Measurements from ENCODE around the gene IFRD2. TPM values are rescaled to one million over a fixed set of nuclear protein-coding genes. Genes with fewer than 3 reads are reported as not detected.

Gene IFRD2
- total and polyA plus RNA-seq, 3 donors from 2014 or later, result 42.3 to 60.9 (median 55.3) TPM

- Histone ChIP-seq H3K4me3 (peak overlapping the region in 1 of 2 donors; percentile 77), H3K27me3 (no peaks in the 10 kb centered on the region), H3K27ac (peak overlapping the region in 1 of 2 donors; percentile 37), H3K4me1 (peaks cover 22% of the 10 kb centered on the region), H3K9me3 (no peaks in the 10 kb centered on the region), H3K36me3 (ENCODE audit: low read depth, missing control alignments) (no peaks in the 10 kb centered on the region)
- intact Hi-C loops (cut with DNase I; ENCODE audit: low total_unique reads), result no loop called here
- no peak for DNase-seq
- 53 to 80% methylated on average over 4 to 10 of the region's 12 CpGs for WGBS, 2 donors
- TF ChIP-seq CTCF (IDR thresholded peaks at IDR 0.05) (no peak), POLR2A (IDR thresholded peaks at IDR 0.05) (no peak)
These were observed 1.0 kb upstream of the IFRD2 start for GRCh38 chr3:50293079-50293801.

DNA sequence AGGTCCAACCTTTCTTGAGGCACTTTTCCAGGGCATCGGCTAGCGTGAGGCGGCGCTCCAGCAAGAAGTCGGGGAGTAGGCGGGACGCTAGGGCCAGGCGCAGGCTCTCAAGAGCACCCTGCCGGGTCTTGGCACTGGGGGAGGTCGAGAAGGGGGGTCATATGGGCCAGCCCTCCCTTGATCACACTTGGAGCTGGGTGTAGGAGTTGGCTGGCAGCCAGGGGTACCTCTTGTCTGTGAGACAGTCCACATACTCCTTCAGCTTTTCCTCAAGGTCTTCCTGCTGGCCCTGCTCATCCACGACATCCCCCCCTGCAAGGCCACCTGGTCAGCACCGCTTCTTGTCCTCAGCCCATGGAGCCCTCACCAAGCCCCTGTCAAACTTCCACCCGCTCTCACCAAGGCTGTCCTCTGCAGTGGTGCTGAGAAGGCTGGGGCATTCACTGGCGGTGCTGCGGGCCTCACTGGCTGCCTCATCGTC is 2.0 kb downstream of the IFRD2 start:
- TF ChIP-seq CTCF (IDR thresholded peaks at IDR 0.05) (no peak), POLR2A (IDR thresholded peaks at IDR 0.05) (no peak)
- no peak for DNase-seq
- H3K36me3 ChIP-seq (ENCODE audit: low read depth, missing control alignments), result no peaks in the 10 kb centered on the region
- intact Hi-C loops (cut with DNase I; ENCODE audit: low total_unique reads), result no loop called here
- H3K4me3 ChIP-seq, result no peak overlapping the region
- H3K4me1 ChIP-seq, result peaks cover 20% of the 10 kb centered on the region
- H3K27ac ChIP-seq, result no peak overlapping the region
- H3K9me3 ChIP-seq, result no peaks in the 10 kb centered on the region
- 63 to 92% methylated on average over 13 to 15 of the region's 16 CpGs for WGBS, 2 donors
- no peaks in the 10 kb centered on the region for H3K27me3 ChIP-seq

DNA sequence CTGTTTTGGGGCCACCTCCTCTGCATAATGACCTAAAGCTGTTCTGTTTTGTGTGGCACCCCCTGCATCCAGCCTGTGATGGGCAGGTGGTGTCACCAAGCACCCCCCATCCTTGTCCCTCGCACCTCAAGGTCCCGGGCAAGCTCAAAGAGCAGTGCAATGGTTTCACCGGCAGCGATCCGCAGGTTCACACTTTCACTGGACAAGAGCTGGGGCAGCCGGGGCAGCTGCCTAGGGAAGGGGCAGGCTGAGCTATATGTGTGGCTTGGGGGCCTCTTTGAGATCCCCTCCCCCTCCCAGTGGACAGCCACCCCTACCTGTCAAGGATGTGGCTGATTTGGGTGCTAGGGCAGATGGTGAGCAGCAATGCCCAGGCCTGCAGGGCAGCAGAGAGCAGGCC is 3.1 kb downstream of the IFRD2 start:
- WGBS, 2 donors, result 97 to 100% methylated on average over 3 to 6 of the region's 6 CpGs
- TF ChIP-seq CTCF (IDR thresholded peaks at IDR 0.05), result no peak
- TF ChIP-seq POLR2A (IDR thresholded peaks at IDR 0.05), result no peak
- intact Hi-C loops (cut with DNase I; ENCODE audit: low total_unique reads), result no loop called here
- H3K36me3 ChIP-seq (ENCODE audit: low read depth, missing control alignments), result no peaks in the 10 kb centered on the region
- H3K9me3 ChIP-seq, result no peaks in the 10 kb centered on the region
- H3K4me1 ChIP-seq, result peaks cover 20% of the 10 kb centered on the region
- H3K4me3 ChIP-seq, result no peak overlapping the region
- no peak for DNase-seq
- H3K27me3 ChIP-seq, result no peaks in the 10 kb centered on the region
- H3K27ac ChIP-seq, result no peak overlapping the region

GRCh38 chr3:50288387-50289007 is 3.7 kb downstream of the IFRD2 start:
- WGBS, 2 donors, result 91 to 96% methylated on average over 9 to 23 of the region's 23 CpGs
- no peaks in the 10 kb centered on the region for H3K9me3 ChIP-seq
- no peak overlapping the region for H3K27ac ChIP-seq
- TF ChIP-seq POLR2A (IDR thresholded peaks at IDR 0.05), result no peak
- no peak for TF ChIP-seq CTCF (IDR thresholded peaks at IDR 0.05)
- no peak for DNase-seq
- H3K4me3 ChIP-seq, result no peak overlapping the region
- H3K27me3 ChIP-seq, result no peaks in the 10 kb centered on the region
- intact Hi-C loops (cut with DNase I; ENCODE audit: low total_unique reads), result no loop called here
- peaks cover 20% of the 10 kb centered on the region for H3K4me1 ChIP-seq
- no peaks in the 10 kb centered on the region for H3K36me3 ChIP-seq (ENCODE audit: low read depth, missing control alignments)

Measured in testis (tissue), 3 donors.